Duodenal mucosa (tissue), 2 donors: ENCODE measurements around the gene FBXO33.
"Not testable (repeated sequence)": the region's sequence is repeated elsewhere in the genome, so short reads cannot be mapped to it uniquely, and the experiment has no call there.

ENCODE experiments used
- H3K27ac ChIP-seq: one replicate; pipeline ENCODE4 v1.7.0; 2013; ENCODE audit warnings: low read depth, low read length
- H3K27me3 ChIP-seq, 2 donors: one replicate each; pipeline ENCODE4 v1.7.0; 2013; ENCODE audit warnings: low read length in 2 of 2, control low read depth in 1 of 2; ENCODE audit not compliant: insufficient read depth in 2 of 2, control insufficient read depth in 1 of 2
- H3K36me3 ChIP-seq, 2 donors: one replicate each; pipeline ENCODE4 v1.7.0; 2013; ENCODE audit warnings: low read length in 2 of 2, control low read depth in 1 of 2; ENCODE audit not compliant: insufficient read depth in 2 of 2, control insufficient read depth in 1 of 2
- H3K4me1 ChIP-seq, 2 donors: one replicate each; pipeline ENCODE4 v1.7.0; 2013; ENCODE audit warnings: low read length in 2 of 2, control low read depth in 1 of 2; ENCODE audit not compliant: insufficient read depth in 2 of 2, control insufficient read depth in 1 of 2
- H3K4me3 ChIP-seq, 2 donors: one replicate each; pipeline ENCODE4 v1.7.0; 2013; ENCODE audit warnings: low read length in 2 of 2, low read depth in 1 of 2
- H3K9ac ChIP-seq, 2 donors: one replicate each; pipeline ENCODE4 v1.7.0; 2013; ENCODE audit warnings: low read length in 2 of 2, low read depth in 1 of 2
- H3K9me3 ChIP-seq, 2 donors: one replicate each; pipeline ENCODE4 v1.7.0; 2013; ENCODE audit warnings: low read length in 2 of 2, control low read depth in 1 of 2; ENCODE audit not compliant: control insufficient read depth in 1 of 2

Gene FBXO33

GRCh38 chr14:39361556-39361955, 70.7 kb downstream of the FBXO33 start:
- H3K4me1 ChIP-seq, H3K9ac ChIP-seq, H3K9me3 ChIP-seq, H3K4me3 ChIP-seq, H3K27me3 ChIP-seq, H3K27ac ChIP-seq: not testable (repeated sequence)
- H3K36me3 ChIP-seq, result peaks cover 6 to 18% of the 10 kb centered on the region in 2 donors

GRCh38 chr14:39360316-39360715, 71.9 kb downstream of the FBXO33 start:
- Histone ChIP-seq H3K4me1 (no peaks in the 10 kb centered on the region), H3K9me3 (peaks cover 3 to 4% of the 10 kb centered on the region in 2 donors), H3K27ac (no peak overlapping the region), H3K4me3 (no peak overlapping the region), H3K9ac (no peak overlapping the region), H3K36me3 (peaks cover 6 to 13% of the 10 kb centered on the region in 2 donors), H3K27me3 (no peaks in the 10 kb centered on the region)

- not testable (repeated sequence) for H3K27ac ChIP-seq, H3K4me1 ChIP-seq, H3K4me3 ChIP-seq, H3K27me3 ChIP-seq, H3K9me3 ChIP-seq, H3K9ac ChIP-seq
- peaks cover 6 to 13% of the 10 kb centered on the region in 2 donors for H3K36me3 ChIP-seq
Observed at GRCh38 chr14:39359069-39359468, 73.2 kb downstream of the FBXO33 start.

- Histone ChIP-seq H3K9me3 (peaks cover 0 to 4% of the 10 kb centered on the region in 2 donors), H3K27me3 (no peaks in the 10 kb centered on the region), H3K9ac (no peak overlapping the region), H3K36me3 (peaks cover 0 to 28% of the 10 kb centered on the region in 2 donors), H3K27ac (no peak overlapping the region), H3K4me1 (no peaks in the 10 kb centered on the region), H3K4me3 (no peak overlapping the region)
Observed at GRCh38 chr14:39351708-39352107, 80.5 kb downstream of the FBXO33 start.

- Histone ChIP-seq H3K4me3 (no peak overlapping the region), H3K27me3 (no peaks in the 10 kb centered on the region), H3K9ac (no peak overlapping the region), H3K9me3 (peaks cover 0 to 4% of the 10 kb centered on the region in 2 donors), H3K36me3 (peaks cover 0 to 33% of the 10 kb centered on the region in 2 donors), H3K4me1 (no peaks in the 10 kb centered on the region), H3K27ac (no peak overlapping the region)
Observed at GRCh38 chr14:39350866-39351265, 81.4 kb downstream of the FBXO33 start.
